ENCODE measurements around the gene ALKBH5. TPM values are rescaled to one million over a fixed set of nuclear protein-coding genes. Genes with fewer than 3 reads are reported as not detected.

ALKBH5 gene
- total RNA-seq, 1 donor from 2014 or later: 96.3 TPM

GRCh38 chr17:18253187-18253884 lies 69.7 kb downstream of the ALKBH5 start:
- ATAC-seq (no peak), DNase-seq (ENCODE audit: low spot score) (no peak)
- intact Hi-C loops (cut with DNase I): no loop called here

DNA sequence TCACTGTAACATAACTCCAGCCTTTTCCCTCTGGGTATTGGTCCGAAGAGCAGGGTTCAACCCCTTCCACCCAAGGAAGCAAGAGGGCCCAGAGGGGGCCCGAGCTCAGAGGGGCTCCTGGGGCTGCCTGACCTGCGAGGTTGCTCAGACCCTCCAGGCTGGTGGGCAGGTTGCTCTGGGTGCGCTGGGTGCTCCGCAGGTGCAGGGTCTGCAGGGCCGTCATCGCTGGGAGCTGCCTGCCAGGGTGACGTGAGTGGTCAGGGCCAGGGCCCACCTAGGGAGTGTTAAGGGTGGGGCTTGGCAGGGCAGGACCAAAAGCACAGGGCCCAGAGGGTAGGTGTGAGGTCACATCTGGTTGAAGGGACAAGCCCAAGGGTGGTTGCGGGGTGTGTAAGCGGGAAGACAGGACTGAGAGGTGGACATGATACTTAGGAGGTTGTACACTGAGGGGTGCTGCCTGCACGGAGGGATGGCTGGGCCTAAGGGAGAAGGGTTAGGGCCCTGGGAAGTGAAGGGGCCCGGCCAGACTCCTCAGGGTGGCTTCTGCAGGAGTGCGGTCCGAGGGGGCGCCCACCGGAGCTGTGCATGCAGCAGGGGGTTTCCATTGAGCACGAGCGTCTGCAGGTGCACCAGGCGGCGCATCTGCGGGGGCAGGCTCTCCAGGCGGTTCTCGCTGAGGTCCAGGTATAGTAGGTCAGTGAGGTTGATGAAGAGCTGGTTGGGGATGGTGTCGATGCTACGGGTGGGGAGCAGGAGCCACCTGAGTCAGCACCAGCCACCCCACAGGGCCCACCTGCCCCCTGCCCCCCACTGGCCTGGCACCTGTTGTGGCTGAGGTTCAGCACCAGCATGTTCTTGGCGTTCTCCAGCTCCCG lies 70.6 kb downstream of the ALKBH5 start:
- no peak for DNase-seq (ENCODE audit: low spot score)
- intact Hi-C loops (cut with DNase I): no loop called here
- no peak for ATAC-seq

GRCh38 chr17:18254888-18255649 lies 71.4 kb downstream of the ALKBH5 start:
- ATAC-seq (no peak), DNase-seq (ENCODE audit: low spot score) (no peak)
- intact Hi-C loops (cut with DNase I): no loop called here

- intact Hi-C loops (cut with DNase I): no loop called here
- no peak for ATAC-seq
- no peak for DNase-seq (ENCODE audit: low spot score)
Observed at GRCh38 chr17:18256351-18256750, 72.7 kb downstream of the ALKBH5 start.

- intact Hi-C loops (cut with DNase I): no loop called here
Observed at GRCh38 chr17:18256776-18257175, 73.1 kb downstream of the ALKBH5 start.

GRCh38 chr17:18257268-18257981 lies 73.8 kb downstream of the ALKBH5 start:
- no peak for DNase-seq (ENCODE audit: low spot score)
- ATAC-seq: peak; percentile 1
- intact Hi-C loops (cut with DNase I): no loop called here

More at GRCh38 chr17:18256776-18257175, 73.1 kb downstream of the ALKBH5 start:
- no peak for DNase-seq (ENCODE audit: low spot score)
- no peak for ATAC-seq

GRCh38 chr17:18257982-18258355 lies 74.3 kb downstream of the ALKBH5 start:
- intact Hi-C loops (cut with DNase I): no loop called here
- ATAC-seq: peak; percentile 64
- peak; percentile 80 for DNase-seq (ENCODE audit: low spot score)

GRCh38 chr17:18258356-18259038 lies 74.9 kb downstream of the ALKBH5 start, which contains the start of gene FLII:
FLII (minus strand) TSS chr17:18258738; CDS start chr17:18258690, 48 bp downstream.
- ATAC-seq (peak; percentile 60), DNase-seq (ENCODE audit: low spot score) (peak; percentile 80)
- intact Hi-C loops (cut with DNase I): no loop called here

Other genes starting within 250 kb of the ALKBH5 start
- gene TOM1L2, start 211.4 kb upstream of the ALKBH5 start, total RNA-seq: 144 TPM
- 5.8 TPM for gene DRC3, start 211.0 kb upstream of the ALKBH5 start, total RNA-seq
- 22.8 TPM for gene ATPAF2, start 144.7 kb upstream of the ALKBH5 start, total RNA-seq
- 17.1 TPM for gene GID4, start 144.4 kb upstream of the ALKBH5 start, total RNA-seq
- gene DRG2, start 95.9 kb upstream of the ALKBH5 start, total RNA-seq: 29.8 TPM
- gene MYO15A, start 75.1 kb upstream of the ALKBH5 start, total RNA-seq: 4.4 TPM
- gene LLGL1, start 41.8 kb downstream of the ALKBH5 start, total RNA-seq: 21.4 TPM
- 244 TPM for gene FLII, start 74.9 kb downstream of the ALKBH5 start, total RNA-seq
- gene MIEF2, start 76.8 kb downstream of the ALKBH5 start, total RNA-seq: 15.5 TPM
- 37.0 TPM for gene TOP3A, start 131.2 kb downstream of the ALKBH5 start, total RNA-seq
- 13.4 TPM for gene SMCR8, start 131.5 kb downstream of the ALKBH5 start, total RNA-seq
- 28.0 TPM for gene SHMT1, start 179.7 kb downstream of the ALKBH5 start, total RNA-seq
- gene EVPLL, start 193.9 kb downstream of the ALKBH5 start, total RNA-seq: not detected

Measured in sciatic nerve (tissue), 2 donors.